Measurements from ENCODE around the gene SPATA2L.

Gene SPATA2L

GRCh38 chr16:89736554-89736953 lies 35.0 kb upstream of the SPATA2L start:
- Histone ChIP-seq H3K9me2 (replicated peaks; ENCODE audit: control insufficient read depth, low read length) (no peaks in the 10 kb centered on the region), H3K27ac (ENCODE audit: low read depth, low read length) (no peak overlapping the region), H3K4me2 (ENCODE audit: low read length) (no peak overlapping the region), H3K79me2 (ENCODE audit: control insufficient read depth, low read length) (peaks cover 24% of the 10 kb centered on the region), H3K36me3 (ENCODE audit: control insufficient read depth, low read length) (peaks cover 86% of the 10 kb centered on the region), H3K4me1 (ENCODE audit: control insufficient read depth, low read length) (no peaks in the 10 kb centered on the region), H4K20me1 (ENCODE audit: control insufficient read depth, insufficient read depth, low read depth, low read length) (peaks cover 12% of the 10 kb centered on the region), H3F3A (ENCODE audit: control insufficient read depth, insufficient read depth) (peaks cover 21% of the 10 kb centered on the region), H3K27me3 (ENCODE audit: control insufficient read depth, low read length) (no peaks in the 10 kb centered on the region), H3K4me3 (ENCODE audit: low read length) (no peak overlapping the region), H3K9me3 (ENCODE audit: control insufficient read depth, insufficient read depth, low read length) (no peaks in the 10 kb centered on the region)
- no peak for TF ChIP-seq CTCF (IDR thresholded peaks at IDR 0.05; ENCODE audit: low read depth, low read length, poor library complexity, severe bottlenecking)
- TF ChIP-seq EZH2phosphoT487 (IDR thresholded peaks at IDR 0.05; ENCODE audit: borderline replicate concordance, low read length) = no peak

GRCh38 chr16:89733792-89734191 lies 32.3 kb upstream of the SPATA2L start:
- Histone ChIP-seq H3K36me3 (ENCODE audit: control insufficient read depth, low read length) (peaks cover 74% of the 10 kb centered on the region), H4K20me1 (ENCODE audit: control insufficient read depth, insufficient read depth, low read depth, low read length) (peaks cover 12% of the 10 kb centered on the region), H3K4me3 (ENCODE audit: low read length) (no peak overlapping the region), H3K4me2 (ENCODE audit: low read length) (no peak overlapping the region), H3K27me3 (ENCODE audit: control insufficient read depth, low read length) (no peaks in the 10 kb centered on the region), H3F3A (ENCODE audit: control insufficient read depth, insufficient read depth) (peaks cover 22% of the 10 kb centered on the region), H3K79me2 (ENCODE audit: control insufficient read depth, low read length) (peaks cover 20% of the 10 kb centered on the region), H3K27ac (ENCODE audit: low read depth, low read length) (no peak overlapping the region), H3K4me1 (ENCODE audit: control insufficient read depth, low read length) (no peaks in the 10 kb centered on the region), H3K9me3 (ENCODE audit: control insufficient read depth, insufficient read depth, low read length) (no peaks in the 10 kb centered on the region), H3K9me2 (replicated peaks; ENCODE audit: control insufficient read depth, low read length) (no peaks in the 10 kb centered on the region)
- TF ChIP-seq EZH2phosphoT487 (IDR thresholded peaks at IDR 0.05; ENCODE audit: borderline replicate concordance, low read length) (no peak), CTCF (IDR thresholded peaks at IDR 0.05; ENCODE audit: low read depth, low read length, poor library complexity, severe bottlenecking) (no peak)

GRCh38 chr16:89733322-89733721 lies 31.8 kb upstream of the SPATA2L start:
- no peak for TF ChIP-seq EZH2phosphoT487 (IDR thresholded peaks at IDR 0.05; ENCODE audit: borderline replicate concordance, low read length)
- TF ChIP-seq CTCF (IDR thresholded peaks at IDR 0.05; ENCODE audit: low read depth, low read length, poor library complexity, severe bottlenecking) = no peak
- Histone ChIP-seq H3K79me2 (ENCODE audit: control insufficient read depth, low read length) (peaks cover 15% of the 10 kb centered on the region), H3K36me3 (ENCODE audit: control insufficient read depth, low read length) (peaks cover 71% of the 10 kb centered on the region), H3K9me2 (replicated peaks; ENCODE audit: control insufficient read depth, low read length) (no peaks in the 10 kb centered on the region), H3K27ac (ENCODE audit: low read depth, low read length) (no peak overlapping the region), H3K9me3 (ENCODE audit: control insufficient read depth, insufficient read depth, low read length) (no peaks in the 10 kb centered on the region), H3K4me1 (ENCODE audit: control insufficient read depth, low read length) (no peaks in the 10 kb centered on the region), H3F3A (ENCODE audit: control insufficient read depth, insufficient read depth) (peaks cover 22% of the 10 kb centered on the region), H3K4me2 (ENCODE audit: low read length) (no peak overlapping the region), H4K20me1 (ENCODE audit: control insufficient read depth, insufficient read depth, low read depth, low read length) (peaks cover 12% of the 10 kb centered on the region), H3K4me3 (ENCODE audit: low read length) (no peak overlapping the region), H3K27me3 (ENCODE audit: control insufficient read depth, low read length) (no peaks in the 10 kb centered on the region)

- TF ChIP-seq EZH2phosphoT487 (IDR thresholded peaks at IDR 0.05; ENCODE audit: borderline replicate concordance, low read length) (no peak), CTCF (IDR thresholded peaks at IDR 0.05; ENCODE audit: low read depth, low read length, poor library complexity, severe bottlenecking) (no peak)
- no peak overlapping the region for H3K27ac ChIP-seq (ENCODE audit: low read depth, low read length)
- H4K20me1 ChIP-seq (ENCODE audit: control insufficient read depth, insufficient read depth, low read depth, low read length) = peaks cover 12% of the 10 kb centered on the region
Measured at GRCh38 chr16:89732918-89733242, 31.4 kb upstream of the SPATA2L start.

More at GRCh38 chr16:89732918-89733242, 31.4 kb upstream of the SPATA2L start:
- peaks cover 67% of the 10 kb centered on the region for H3K36me3 ChIP-seq (ENCODE audit: control insufficient read depth, low read length)
- no peaks in the 10 kb centered on the region for H3K27me3 ChIP-seq (ENCODE audit: control insufficient read depth, low read length)
- H3K79me2 ChIP-seq (ENCODE audit: control insufficient read depth, low read length) = peaks cover 11% of the 10 kb centered on the region
- H3K9me3 ChIP-seq (ENCODE audit: control insufficient read depth, insufficient read depth, low read length) = no peaks in the 10 kb centered on the region
- no peak overlapping the region for H3K4me2 ChIP-seq (ENCODE audit: low read length)
- H3F3A ChIP-seq (ENCODE audit: control insufficient read depth, insufficient read depth) = peaks cover 22% of the 10 kb centered on the region
- no peaks in the 10 kb centered on the region for H3K4me1 ChIP-seq (ENCODE audit: control insufficient read depth, low read length)
- no peaks in the 10 kb centered on the region for H3K9me2 ChIP-seq (replicated peaks; ENCODE audit: control insufficient read depth, low read length)
- H3K4me3 ChIP-seq (ENCODE audit: low read length) = no peak overlapping the region

All from DOHH2 (cell line).